GM19240 (cell line): ENCODE data around the gene PLD2.
"Not testable (repeated sequence)": the region's sequence is repeated elsewhere in the genome, so short reads cannot be mapped to it uniquely, and the experiment has no call there.

Source experiments
- DNase-seq: peaks from one replicate; pipeline ENCODE4 v3.0.0; 2011; ENCODE audit warnings: low spot score; ENCODE audit not compliant: insufficient read length

Gene PLD2

DNA sequence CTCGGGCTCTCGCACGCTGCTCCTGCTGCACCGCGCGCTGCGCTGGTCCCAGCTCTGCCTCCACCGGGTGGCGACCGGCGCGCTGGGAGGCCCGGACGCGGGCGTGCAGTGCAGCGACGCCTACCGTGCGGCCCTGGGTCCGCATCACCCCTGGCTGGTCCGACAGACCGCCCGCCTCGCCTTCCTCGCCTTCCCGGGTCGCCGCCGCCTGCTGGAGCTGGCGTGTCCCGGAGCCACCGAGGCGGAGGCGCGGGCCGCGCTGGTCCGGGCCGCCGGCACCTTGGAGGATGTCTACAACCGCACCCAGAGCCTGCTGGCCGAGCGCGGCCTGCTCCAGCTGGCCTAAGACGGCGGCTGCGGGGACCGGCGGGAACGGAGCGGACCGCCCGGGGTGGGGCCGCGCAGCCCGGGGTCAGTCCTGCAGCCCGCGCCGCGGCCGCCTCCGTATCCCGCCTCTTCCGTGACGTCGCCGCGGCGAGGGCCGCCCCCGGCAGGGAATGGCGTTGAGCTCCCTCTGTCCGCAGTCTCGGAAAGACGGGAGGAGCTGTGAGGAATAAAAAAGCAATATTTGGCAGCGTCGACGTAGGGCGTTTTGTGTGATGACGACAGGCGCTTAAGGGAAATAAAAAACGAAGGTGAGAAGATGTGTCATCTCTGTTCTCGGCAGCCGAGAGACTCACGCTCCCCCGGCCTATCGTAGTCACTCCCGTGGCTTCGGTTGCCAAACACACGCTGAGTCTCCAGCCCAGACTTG lies 16.8 kb upstream of the PLD2 start:
- peak; percentile 85 for DNase-seq

DNA sequence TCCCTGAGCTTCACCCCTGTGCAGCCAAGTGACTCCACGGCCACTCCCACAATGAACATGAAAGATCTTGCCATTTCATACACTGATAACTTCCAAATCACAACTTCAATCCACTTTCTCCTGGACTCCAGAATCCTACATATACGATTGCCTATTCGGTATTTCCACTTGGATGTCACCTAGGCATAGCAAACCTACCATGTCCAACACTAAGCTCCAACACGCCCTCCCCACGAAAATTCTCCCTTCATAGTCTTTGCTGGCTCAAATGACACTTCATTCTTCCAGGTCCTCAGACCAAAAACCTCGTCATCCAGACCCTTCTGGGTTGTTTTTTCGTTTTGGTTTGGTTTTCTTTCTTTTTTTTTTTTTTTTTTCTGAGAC lies 16.3 kb upstream of the PLD2 start:
- DNase-seq = no peak

DNA sequence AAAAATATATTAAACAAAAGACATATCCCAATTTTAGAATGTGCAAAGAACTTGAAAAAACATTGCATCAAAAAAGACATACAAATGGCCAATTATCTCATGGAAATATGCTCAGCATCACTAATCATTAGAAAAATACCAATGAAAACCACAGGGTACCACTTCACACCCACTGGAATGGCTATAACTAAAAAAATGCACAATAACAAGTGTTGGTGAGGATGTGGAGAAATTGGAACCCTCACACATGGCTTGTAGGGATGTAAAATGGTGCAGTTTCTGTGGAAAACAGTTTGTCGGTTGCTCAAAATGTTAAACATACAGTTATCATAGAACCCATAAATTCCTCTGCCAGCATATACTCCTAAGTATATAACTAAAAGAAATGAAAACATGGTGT lies 11.8 kb upstream of the PLD2 start:
- DNase-seq = no peak

DNA sequence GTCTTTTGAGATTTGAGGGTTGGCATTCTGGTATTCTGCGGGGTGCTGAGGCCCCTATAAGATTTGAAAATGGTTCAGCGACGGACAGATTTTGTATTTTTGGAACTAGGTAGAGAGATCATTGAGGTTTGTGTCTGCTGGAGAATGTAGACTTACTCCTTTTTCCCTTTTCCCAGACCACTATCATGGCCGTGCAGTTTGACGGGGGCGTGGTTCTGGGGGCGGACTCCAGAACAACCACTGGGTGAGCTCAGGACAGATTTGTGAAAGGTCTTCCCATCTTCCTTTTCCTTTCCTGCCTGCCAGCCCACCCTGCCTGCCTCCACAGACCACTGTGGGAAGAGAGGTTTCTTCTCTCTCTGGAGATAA lies 10.4 kb upstream of the PLD2 start:
- no peak for DNase-seq

DNA sequence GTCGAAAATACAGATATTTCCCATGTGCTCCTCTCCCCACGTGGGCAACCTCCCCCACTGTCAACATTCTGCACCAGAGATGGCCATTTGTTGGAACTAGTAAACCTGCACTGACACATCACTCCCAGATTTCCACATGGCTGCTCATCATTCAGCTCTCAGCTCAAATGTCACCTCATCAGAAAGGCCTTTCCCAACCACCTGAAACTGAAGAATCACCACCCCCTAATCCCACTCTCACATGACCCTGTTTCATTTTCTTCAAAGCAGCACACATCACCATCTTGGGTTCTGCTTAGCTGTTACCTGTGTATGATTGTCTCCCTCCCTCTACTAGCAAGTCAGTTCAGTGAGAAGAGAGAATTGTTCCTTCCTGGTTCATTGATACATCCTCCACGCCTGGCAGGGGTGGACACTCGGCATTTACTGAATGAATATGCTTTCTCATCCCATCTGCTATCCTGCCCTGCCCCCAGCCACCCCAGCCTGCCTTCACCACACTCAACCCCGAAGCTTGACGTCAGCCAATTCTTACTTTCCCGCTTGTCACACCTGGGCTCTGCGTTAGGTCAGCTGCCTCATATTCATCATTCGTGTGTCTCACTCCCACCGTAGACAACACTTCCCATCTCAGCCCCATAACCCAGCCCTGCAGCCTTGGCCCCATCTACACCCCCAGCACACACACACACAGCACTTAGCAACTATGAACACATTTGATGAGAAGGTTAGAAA lies 6.3 kb upstream of the PLD2 start:
- DNase-seq = no peak

DNA sequence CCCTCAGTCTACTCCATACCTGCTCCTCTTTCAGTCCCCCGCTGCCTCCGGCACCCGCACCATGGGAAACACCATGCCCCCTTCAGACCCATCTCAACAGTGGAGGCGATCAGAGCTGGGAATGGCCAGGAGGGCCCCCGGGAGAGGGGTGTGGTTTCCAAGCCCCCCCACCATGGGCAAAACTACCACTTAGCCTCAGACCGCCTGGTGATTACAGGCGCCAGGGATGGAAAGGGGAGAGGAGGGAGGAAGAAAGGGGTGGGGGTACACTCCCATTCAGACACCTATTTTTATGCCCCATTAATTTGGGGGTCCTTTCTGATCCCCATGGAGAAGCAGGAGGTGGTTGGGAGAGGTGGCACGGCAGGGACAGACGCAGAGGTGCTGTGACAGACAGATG lies 4.7 kb upstream of the PLD2 start, which contains the start of gene C17orf114:
Gene C17orf114, minus strand, starts transcription at position 101 of the 400 bp plus-strand sequence.
- DNase-seq = no peak

DNA sequence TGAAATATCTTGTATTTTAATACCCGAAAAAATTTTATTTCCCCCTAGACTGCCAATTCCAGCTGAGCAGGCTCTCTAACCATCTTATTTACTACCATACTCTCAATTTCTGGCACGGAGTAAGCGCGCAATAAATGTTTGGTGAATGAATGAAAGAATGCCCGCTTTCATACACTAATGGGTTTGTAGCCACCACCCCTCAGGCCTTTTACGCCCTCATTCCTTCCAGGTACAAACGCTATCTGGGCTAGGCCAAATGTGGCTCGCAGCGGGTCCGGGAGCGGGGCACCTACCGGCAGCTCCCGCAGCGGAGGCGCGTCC lies 536 bp upstream of the PLD2 start:
- no peak for DNase-seq

DNA sequence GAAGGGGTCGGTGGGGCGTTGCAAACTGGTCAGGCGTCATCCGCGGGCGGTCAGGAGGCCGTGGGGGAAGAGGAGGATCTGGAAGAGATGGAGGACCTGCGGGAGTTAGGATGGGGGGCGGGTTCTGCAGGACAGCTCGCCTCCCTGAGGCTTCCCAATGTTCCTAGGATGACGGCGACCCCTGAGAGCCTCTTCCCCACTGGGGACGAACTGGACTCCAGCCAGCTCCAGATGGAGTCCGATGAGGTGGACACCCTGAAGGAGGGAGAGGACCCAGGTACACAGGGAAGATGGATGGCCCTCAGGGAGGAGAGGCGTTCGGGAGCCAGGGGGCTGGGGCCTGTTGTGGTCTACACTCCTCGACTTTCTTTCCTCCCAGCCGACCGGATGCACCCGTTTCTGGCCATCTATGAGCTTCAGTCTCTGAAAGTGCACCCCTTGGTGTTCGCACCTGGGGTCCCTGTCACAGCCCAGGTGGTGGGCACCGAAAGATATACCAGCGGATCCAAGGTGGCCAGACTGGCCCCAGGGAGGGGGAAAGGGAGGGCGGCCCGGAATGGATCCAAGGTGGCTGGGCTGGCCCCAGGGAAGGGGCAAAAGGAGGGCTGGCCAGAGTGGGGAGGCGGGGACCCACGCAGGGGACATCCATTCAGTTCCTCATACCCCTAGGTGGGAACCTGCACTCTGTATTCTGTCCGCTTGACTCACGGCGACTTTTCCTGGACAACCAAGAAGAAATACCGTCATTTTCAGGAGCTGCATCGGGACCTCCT lies 839 bp downstream of the PLD2 start:
- DNase-seq = no peak

DNA sequence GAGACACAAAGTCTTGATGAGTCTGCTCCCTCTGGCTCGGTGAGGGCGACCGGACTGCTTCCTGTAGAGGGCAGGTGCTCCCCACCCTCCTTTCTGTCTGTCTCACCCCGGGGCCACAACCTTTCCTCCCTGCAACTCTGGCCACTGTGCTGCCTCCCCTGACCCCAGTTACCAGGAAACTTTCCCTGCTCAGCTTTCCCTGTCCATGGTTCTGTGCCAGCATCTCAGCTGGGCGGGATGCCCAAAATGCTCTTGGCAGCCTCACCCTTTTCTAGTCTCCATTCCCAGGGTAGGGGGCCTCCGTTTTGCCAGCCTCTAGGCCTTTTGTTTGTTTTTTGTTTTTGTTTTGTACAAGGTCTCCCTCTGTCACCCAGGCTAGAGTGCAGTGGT lies 1.4 kb downstream of the PLD2 start:
- no peak for DNase-seq

DNA sequence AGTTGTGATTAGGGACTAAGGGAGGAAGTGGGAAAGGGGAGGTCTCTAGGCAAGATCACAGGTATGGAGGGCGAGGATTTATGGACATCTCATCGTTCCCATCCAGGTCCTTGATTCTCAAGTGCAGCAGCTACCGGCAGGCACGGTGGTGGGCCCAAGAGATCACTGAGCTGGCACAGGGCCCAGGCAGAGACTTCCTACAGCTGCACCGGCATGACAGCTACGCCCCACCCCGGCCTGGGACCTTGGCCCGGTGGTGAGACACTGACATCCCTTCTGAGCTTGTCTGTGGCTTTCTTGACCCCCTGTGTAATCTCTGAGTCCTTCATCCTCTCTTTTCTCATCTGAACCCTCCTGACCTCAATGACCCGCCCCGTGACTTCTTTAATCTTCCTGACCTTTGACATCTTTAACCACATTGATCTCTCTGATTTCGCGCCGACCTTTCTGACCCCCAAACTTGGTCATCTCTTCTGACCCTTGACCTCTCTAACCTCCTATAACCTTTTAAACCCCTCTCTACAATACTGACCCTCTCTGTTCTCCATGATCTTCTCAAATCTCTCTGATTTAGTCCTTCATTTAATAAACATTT lies 3.8 kb downstream of the PLD2 start:
- DNase-seq = no peak

DNA sequence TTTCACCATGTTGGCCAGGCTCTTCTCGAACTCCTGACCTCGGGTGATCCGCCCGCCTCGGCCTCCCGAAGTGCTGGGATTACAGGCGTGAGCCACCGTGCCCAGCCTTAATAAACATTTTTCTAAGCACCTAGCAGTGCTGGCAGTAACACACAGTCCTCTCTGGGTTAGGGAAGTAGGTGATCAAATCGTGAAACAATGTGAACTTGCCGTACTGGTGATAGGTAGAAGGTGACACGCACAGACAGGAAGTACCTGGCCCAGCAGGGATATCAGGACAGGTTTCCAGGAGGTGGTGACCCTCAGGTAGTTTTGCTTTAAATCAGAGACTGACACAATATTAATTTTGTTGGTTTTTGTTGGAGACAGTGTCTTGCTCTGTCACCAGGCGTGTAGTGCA lies 4.5 kb downstream of the PLD2 start:
- no peak for DNase-seq

DNA sequence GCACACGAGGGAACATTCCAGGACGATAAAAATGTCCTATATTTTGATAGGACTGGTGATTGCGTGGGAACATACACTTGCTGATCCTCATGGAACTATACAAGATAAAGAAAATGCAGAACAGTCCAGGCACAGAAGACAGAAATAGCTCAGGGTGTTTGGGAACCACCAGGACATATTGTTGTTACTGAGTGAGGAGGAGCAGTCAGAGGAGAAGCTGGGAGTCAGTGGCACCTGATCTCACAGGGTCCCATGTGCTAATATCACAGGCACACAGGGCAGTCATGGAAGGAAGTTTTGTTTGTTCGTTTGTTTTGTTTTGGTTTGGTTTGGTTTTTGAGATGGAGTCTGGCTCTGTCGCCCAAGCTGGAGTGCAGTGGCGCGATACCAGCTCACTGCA lies 5.7 kb downstream of the PLD2 start:
- no peak for DNase-seq

DNA sequence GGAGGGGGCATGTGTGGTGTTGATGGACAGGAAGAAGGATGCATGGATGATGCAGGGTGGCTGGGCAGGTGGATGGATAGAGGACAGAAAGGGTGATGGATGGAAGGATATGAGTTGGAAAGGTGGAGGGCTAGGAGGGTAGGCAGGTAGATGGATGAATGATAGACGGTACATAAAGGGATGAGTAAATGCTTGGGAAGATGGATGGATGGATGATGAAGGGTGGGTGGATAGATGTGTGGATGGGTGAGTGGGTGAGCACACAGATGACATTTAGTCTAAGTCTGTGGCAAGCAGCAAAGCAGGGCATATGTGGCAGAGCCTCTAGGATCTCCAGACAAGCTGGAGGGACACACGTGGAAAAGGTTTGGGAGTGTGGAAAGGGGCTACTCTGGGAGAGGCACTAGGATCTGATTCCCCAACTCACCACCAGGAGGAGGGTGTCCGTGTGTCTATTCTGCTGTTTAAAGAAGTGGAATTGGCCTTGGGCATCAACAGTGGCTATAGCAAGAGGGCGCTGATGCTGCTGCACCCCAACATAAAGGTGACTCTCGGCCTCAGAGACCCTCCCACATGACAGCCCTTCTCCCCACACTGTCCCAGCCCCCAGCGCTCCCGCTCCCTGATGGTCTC lies 8.2 kb downstream of the PLD2 start:
- DNase-seq = no peak

DNA sequence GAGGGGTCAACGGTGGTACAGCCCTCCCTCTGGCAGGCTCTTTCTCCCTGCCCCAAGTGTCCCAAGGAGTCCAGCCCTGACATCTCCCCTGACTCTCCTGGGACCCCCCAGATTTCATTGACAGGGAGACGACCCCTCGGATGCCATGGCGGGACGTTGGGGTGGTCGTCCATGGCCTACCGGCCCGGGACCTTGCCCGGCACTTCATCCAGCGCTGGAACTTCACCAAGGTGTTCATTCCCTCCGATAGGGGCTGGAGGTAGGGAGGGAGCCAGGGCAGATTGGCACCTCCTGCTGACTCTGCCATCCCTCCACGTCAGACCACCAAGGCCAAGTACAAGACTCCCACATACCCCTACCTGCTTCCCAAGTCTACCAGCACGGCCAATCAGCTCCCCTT lies 9.9 kb downstream of the PLD2 start:
- DNase-seq = no peak

DNA sequence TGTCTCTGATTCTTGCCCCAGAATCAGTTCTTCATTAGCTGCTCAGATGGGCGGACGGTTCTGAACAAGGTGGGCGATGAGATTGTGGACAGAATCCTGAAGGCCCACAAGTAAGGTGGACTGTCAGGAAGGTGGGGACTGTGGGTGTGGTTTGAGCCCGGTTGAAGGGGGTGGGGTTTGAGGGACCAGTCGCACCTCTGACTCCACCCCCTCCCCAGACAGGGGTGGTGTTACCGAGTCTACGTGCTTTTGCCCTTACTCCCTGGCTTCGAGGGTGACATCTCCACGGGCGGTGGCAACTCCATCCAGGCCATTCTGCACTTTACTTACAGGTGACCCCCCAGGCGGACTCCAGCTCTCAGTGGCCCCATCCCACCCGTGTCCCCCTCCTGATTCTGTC lies 11.3 kb downstream of the PLD2 start:
- no peak for DNase-seq

DNA sequence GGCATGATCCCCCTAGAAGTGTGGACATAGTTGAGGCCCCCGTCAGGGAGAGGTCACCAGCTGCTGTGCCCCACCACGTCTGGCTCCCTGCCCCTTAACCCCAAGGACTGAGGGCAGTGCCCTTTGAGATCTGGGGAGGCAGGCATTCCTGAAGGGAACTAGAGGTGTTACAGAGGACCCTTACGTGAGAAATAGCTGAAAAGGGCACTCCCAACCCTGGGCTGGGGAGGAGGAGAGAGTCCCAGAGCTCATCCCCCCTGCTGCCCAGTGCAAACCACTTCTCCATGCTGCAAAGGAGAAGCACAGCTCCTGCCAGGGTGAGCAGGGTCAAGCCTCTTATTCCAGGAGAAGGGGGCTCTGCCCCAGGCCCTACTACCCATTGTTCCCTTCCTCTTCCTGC lies 15.9 kb downstream of the PLD2 start:
- DNase-seq = no peak

DNA sequence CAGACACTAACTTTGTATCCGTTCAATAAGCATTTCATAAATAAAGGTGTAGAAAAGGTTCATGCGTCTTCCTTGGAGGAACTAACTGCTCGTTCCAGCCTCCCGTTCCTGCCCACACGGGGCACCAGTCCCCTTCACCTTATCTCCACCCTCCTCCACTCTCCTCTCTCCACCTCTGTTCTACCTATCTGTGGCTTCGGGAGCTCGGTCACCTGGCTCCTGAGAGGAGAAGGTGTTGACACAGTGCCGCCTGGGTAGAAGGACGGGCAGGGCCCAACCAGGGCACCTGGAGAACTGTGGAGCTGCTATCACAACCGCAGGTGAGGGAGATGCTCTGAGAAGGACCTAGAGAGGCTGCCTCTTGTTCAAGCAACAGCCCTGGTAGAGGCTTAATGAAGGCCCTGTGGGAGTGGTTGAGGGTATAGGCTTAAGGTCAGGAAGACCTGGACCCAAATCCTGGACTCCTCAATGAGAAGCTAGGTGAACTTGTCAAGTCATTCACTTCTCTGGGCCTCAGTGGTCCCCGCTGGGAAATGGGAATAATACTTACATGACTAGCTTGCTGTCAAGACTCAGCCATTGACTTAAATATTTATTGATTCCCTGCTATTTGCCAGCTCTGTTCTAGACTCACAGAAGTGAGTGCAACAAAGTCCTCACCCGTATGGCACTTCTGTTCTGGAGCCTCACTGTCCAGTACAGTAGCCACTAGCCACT lies 16.6 kb downstream of the PLD2 start:
- no peak for DNase-seq

DNA sequence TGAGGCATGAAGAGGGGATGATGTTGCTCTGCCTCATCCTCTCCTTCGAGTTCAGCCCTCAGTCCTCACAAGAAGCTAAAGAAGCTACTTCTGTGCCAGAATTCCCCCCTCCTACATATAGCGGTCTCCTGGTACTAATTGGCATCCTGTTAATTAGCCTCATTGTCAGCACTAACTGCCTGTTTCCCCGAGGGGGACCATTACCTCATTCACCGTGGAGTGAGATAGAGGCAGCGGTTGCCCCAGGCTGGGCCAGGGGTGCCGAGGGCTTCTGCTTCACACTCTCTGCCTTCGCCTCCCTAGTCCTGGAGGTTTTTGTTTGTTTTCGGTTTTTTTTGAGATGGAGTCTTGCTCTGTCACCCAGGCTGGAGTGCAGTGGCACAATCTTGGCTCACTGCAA lies 20.4 kb downstream of the PLD2 start:
- DNase-seq = no peak

DNA sequence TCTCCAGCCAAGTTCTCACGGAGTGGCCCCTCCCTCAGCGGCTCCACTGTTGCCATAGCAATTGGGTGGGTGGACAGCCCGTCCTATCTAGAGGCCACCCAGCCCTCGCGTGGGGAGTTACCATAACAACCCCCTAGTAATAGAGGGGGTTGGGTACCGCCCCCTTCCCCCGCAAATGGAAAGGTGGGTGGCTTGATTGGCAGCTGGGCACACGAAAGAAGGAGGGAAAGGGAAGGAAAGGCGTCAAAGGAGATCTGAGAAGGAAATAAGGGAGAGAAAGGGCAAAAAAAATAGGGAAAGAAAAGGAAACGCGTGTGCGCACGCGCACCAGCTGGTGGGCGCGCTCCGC lies 25.9 kb downstream of the PLD2 start:
- not testable (repeated sequence) for DNase-seq

DNA sequence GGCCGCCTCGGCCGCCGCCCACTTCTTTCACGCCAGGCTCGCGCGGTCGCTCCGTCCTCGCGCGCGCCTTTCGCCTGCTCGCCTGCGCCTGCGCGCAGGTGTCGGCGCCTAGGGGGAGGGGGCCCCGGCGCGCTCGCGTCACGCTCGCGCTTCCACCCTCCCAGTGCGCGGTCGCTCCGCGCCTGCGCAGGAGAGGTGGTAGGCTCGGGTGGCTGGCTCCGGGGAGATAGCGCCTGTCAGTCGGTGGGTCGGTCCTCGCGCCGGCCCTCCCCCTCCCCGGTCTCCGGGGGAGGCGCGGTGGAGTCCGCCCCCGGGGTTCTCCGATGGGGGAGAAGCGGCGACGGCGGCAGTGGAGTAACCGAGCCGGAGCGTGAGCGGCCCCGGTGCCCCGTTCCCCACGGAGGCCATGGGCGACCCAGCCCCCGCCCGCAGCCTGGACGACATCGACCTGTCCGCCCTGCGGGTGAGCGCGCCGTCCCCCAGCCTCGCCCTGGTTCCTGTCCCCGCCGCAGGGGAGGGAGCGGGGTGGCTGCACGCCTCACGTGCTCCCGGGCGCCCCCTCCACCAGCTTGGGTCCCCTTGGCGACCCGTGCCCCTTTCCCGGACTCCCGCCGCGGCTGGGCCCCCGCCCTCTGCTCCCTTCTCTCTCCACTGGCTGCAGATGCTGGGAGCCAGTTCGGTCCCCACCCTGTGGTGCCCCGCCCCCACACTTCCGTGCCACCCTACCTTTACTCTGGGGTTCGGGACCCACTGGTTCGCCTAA lies 26.4 kb downstream of the PLD2 start, which contains the start of gene MINK1:
Gene MINK1, plus strand, starts transcription at position 163 of the 763 bp plus-strand sequence. Its CDS starts 244 bp downstream, at position 407.
- DNase-seq = peak; percentile 97
